OCI-LY1 (cell line): ENCODE results near the gene PRPF38A.

Experiments used
- H2AFZ ChIP-seq: fragments of 200-600 bp; sonication (generic), shearing (Covaris generic); 2 replicates; pipeline ENCODE4 v1.6.0; 2014; ENCODE audit warnings: antibody characterized with exemption, mild to moderate bottlenecking, low read length
- H3F3A ChIP-seq: fragments of 200-600 bp; sonication (generic), shearing (Covaris generic); 2 replicates; pipeline ENCODE4 v1.6.0; 2014; ENCODE audit warnings: mild to moderate bottlenecking, antibody characterized with exemption, low read length, moderate library complexity; ENCODE audit not compliant: insufficient read depth
- H3K27ac ChIP-seq: fragments of 200-600 bp; sonication (generic); 2 replicates; pipeline ENCODE4 v1.5.1; 2014; ENCODE audit warnings: low read length, mixed run types, mild to moderate bottlenecking, low read depth; ENCODE audit not compliant: poor library complexity, severe bottlenecking
- H3K27me3 ChIP-seq: fragments of 200-600 bp; sonication (generic); 2 replicates; pipeline ENCODE4 v1.6.0; 2014; ENCODE audit warnings: antibody characterized with exemption, mild to moderate bottlenecking, low read length, moderate library complexity; ENCODE audit not compliant: insufficient read depth
- H3K36me3 ChIP-seq: fragments of 200-600 bp; sonication (generic); 2 replicates; pipeline ENCODE4 v1.6.1; 2014; ENCODE audit warnings: mild to moderate bottlenecking, antibody characterized with exemption, low read length, moderate library complexity, mixed read lengths; ENCODE audit not compliant: insufficient read depth
- H3K4me1 ChIP-seq: fragments of 200-600 bp; sonication (generic); 2 replicates; pipeline ENCODE4 v1.5.1; 2014; ENCODE audit warnings: mild to moderate bottlenecking, low read length, moderate library complexity; ENCODE audit not compliant: insufficient read depth, severe bottlenecking
- H3K4me2 ChIP-seq: fragments of 200-600 bp; sonication (generic), shearing (Covaris generic); 2 replicates; pipeline ENCODE4 v1.6.1; 2014; ENCODE audit warnings: low read length
- H3K4me3 ChIP-seq: fragments of 200-600 bp; sonication (generic); 2 replicates; pipeline ENCODE4 v1.5.1; 2014; ENCODE audit warnings: low read length, low read depth, mild to moderate bottlenecking, mixed read lengths; ENCODE audit not compliant: poor library complexity, severe bottlenecking
- H3K79me2 ChIP-seq: fragments of 200-600 bp; shearing (Covaris generic); 2 replicates; pipeline ENCODE4 v1.6.1; 2016; ENCODE audit warnings: mixed run types, low read length, mixed read lengths; ENCODE audit not compliant: insufficient read depth
- H3K9ac ChIP-seq: fragments of 200-600 bp; sonication (generic), shearing (Covaris generic); 2 replicates; pipeline ENCODE4 v1.6.1; 2014; ENCODE audit warnings: mild to moderate bottlenecking, low read length, mixed read lengths
- H3K9me2 ChIP-seq: fragments of 200-600 bp; sonication (generic), shearing (Covaris generic); 2 replicates; pipeline ENCODE4 v1.6.1; 2014; ENCODE audit warnings: low read depth, mild to moderate bottlenecking, low read length, mixed read lengths
- H3K9me3 ChIP-seq: fragments of 200-600 bp; shearing (Covaris generic); 2 replicates; pipeline ENCODE4 v1.6.1; 2014; ENCODE audit warnings: low read length, mixed read lengths
- H4K20me1 ChIP-seq: fragments of 200-600 bp; sonication (generic), shearing (Covaris generic); 2 replicates; pipeline ENCODE4 v1.6.0; 2016; ENCODE audit warnings: mild to moderate bottlenecking, low read length; ENCODE audit not compliant: insufficient read depth
- CTCF ChIP-seq: fragments of 200-600 bp; sonication (generic), shearing (Covaris generic); IDR thresholded peaks from 2 replicates; pipeline ENCODE4 v1.5.1; 2017; ENCODE audit warnings: mild to moderate bottlenecking, antibody characterized with exemption, low read length, moderate library complexity, mixed read lengths
- EZH2 ChIP-seq: fragments of 200-600 bp; sonication (generic), shearing (Covaris generic); IDR thresholded peaks from 2 replicates; pipeline ENCODE4 v1.8.0; 2017; ENCODE audit warnings: borderline replicate concordance, mixed run types, mild to moderate bottlenecking, antibody characterized with exemption, low read length, moderate library complexity, mixed read lengths

The PRPF38A gene

GRCh38 chr1:52416811-52417210 lies 12.4 kb downstream of the PRPF38A start:
- Histone ChIP-seq H4K20me1 (no peaks in the 10 kb centered on the region), H3K79me2 (no peaks in the 10 kb centered on the region), H3K27ac (no peak overlapping the region), H3K4me2 (no peak overlapping the region), H3K9me3 (no peaks in the 10 kb centered on the region), H3K4me1 (no peaks in the 10 kb centered on the region), H3F3A (no peaks in the 10 kb centered on the region), H3K9me2 (no peaks in the 10 kb centered on the region), H3K4me3 (no peak overlapping the region), H3K27me3 (no peaks in the 10 kb centered on the region), H3K36me3 (peaks cover 98% of the 10 kb centered on the region), H2AFZ (no peak overlapping the region), H3K9ac (no peak overlapping the region)
- TF ChIP-seq CTCF (no peak), EZH2 (no peak)

- no peak overlapping the region for H3K27ac ChIP-seq
- no peaks in the 10 kb centered on the region for H3K79me2 ChIP-seq
- H3K4me1 ChIP-seq, result no peaks in the 10 kb centered on the region
- H3K4me3 ChIP-seq, result no peak overlapping the region
- H4K20me1 ChIP-seq, result no peaks in the 10 kb centered on the region
- H3K9ac ChIP-seq, result no peak overlapping the region
- H3F3A ChIP-seq, result no peaks in the 10 kb centered on the region
- no peaks in the 10 kb centered on the region for H3K9me2 ChIP-seq
- no peaks in the 10 kb centered on the region for H3K9me3 ChIP-seq
- H3K27me3 ChIP-seq, result no peaks in the 10 kb centered on the region
- H3K36me3 ChIP-seq, result peaks cover 83% of the 10 kb centered on the region
- H2AFZ ChIP-seq, result no peak overlapping the region
- TF ChIP-seq EZH2, result no peak
- no peak for TF ChIP-seq CTCF
- no peak overlapping the region for H3K4me2 ChIP-seq
Observed at GRCh38 chr1:52420713-52421112, 16.3 kb downstream of the PRPF38A start.

GRCh38 chr1:52423055-52423454 lies 18.7 kb downstream of the PRPF38A start:
- TF ChIP-seq EZH2 (no peak), CTCF (no peak)
- H3K4me2 ChIP-seq, result no peak overlapping the region
- no peaks in the 10 kb centered on the region for H3K9me2 ChIP-seq
- H3K9me3 ChIP-seq, result no peaks in the 10 kb centered on the region
- no peak overlapping the region for H3K9ac ChIP-seq
- no peak overlapping the region for H3K27ac ChIP-seq
- H3K4me1 ChIP-seq, result no peaks in the 10 kb centered on the region
- H4K20me1 ChIP-seq, result no peaks in the 10 kb centered on the region
- no peak overlapping the region for H2AFZ ChIP-seq
- peaks cover 59% of the 10 kb centered on the region for H3K36me3 ChIP-seq
- H3K79me2 ChIP-seq, result no peaks in the 10 kb centered on the region
- H3K27me3 ChIP-seq, result no peaks in the 10 kb centered on the region
- no peaks in the 10 kb centered on the region; the same call in 1 of the 2 replicates for H3F3A ChIP-seq
- no peak overlapping the region for H3K4me3 ChIP-seq
